ENCODE results near the gene JADE2. TPM values are rescaled to one million over a fixed set of nuclear protein-coding genes. Genes with fewer than 3 reads are reported as not detected.
"Not testable (repeated sequence)": the region's sequence is repeated elsewhere in the genome, so short reads cannot be mapped to it uniquely, and the experiment has no call there.

JADE2 gene
- total RNA-seq = 76.8 and 81.2 TPM in 2 replicates

DNA sequence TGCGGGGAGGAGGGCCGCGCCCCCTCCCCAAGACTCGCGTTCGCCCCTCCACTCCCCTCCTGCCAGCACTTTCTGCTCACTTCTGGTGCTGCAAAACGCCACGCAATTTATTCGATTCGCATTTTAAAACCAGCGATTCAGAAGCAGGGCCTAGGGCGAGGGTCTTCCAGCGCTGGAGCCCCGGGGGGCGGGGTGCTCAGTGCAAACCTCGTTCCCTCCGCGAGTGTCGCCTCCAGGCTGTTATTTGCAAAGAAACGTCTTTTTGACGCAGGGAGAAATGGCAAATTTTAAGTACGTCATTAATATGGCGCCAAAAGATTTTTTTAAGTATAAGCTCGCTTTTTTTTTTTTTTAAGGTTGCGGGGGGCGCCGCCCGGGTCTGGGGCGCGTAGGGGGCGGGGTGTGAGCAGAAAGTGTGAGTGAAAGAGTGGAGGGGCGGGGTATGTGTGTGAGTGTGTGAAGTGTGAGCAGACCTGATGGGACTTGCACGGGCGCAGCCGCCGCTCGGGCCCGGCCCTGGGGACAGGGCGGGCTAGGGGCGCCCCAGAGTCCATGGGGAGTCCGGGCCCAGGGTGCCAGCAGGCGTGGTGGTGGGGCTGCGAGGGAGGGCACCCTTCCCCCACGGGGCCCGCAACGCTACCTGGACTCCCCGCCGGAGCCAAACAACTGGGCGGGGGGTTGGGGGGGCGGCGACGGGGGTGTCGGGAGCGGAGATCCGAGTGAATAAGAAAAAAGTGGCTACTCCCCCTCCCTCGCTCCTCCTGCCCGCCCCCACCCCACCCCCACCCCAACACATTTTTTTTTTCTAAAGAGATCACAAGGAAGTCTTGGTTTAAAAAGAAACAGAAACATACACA, at the start of gene JADE2:
TSS of gene JADE2 (plus strand) at position 845 of the 857 bp plus-strand sequence. CDS start 10,188 bp downstream, outside the sequence.
- H3K4me3 Mint-ChIP-seq (ENCODE audit: low read depth) = peak within 1 kb of the TSS; percentile 97
- H3K36me3 Mint-ChIP-seq (ENCODE audit: low read depth) = peaks cover 7% of the 10 kb centered on the region
- peaks cover 16% of the 10 kb centered on the region for H3K4me1 Mint-ChIP-seq (ENCODE audit: low read depth)
- H3K9me3 Mint-ChIP-seq = no peaks in the 10 kb centered on the region
- DNase-seq (ENCODE audit: low spot score) = peak; percentile 74
- intact Hi-C loops (cut with micrococcal nuclease) = loop anchor here (1.0 to 10.0 kb wide), 7 partner anchors 52 to 350 kb away; partner anchors contain the start of genes CAMLG, CDKN2AIPNL, PPP2CA and SEC24A
- H3K27me3 Mint-ChIP-seq (ENCODE audit: low read depth) = peaks cover 13% of the 10 kb centered on the region
- peak within 1 kb of the TSS; percentile 97 for H3K27ac Mint-ChIP-seq

DNA sequence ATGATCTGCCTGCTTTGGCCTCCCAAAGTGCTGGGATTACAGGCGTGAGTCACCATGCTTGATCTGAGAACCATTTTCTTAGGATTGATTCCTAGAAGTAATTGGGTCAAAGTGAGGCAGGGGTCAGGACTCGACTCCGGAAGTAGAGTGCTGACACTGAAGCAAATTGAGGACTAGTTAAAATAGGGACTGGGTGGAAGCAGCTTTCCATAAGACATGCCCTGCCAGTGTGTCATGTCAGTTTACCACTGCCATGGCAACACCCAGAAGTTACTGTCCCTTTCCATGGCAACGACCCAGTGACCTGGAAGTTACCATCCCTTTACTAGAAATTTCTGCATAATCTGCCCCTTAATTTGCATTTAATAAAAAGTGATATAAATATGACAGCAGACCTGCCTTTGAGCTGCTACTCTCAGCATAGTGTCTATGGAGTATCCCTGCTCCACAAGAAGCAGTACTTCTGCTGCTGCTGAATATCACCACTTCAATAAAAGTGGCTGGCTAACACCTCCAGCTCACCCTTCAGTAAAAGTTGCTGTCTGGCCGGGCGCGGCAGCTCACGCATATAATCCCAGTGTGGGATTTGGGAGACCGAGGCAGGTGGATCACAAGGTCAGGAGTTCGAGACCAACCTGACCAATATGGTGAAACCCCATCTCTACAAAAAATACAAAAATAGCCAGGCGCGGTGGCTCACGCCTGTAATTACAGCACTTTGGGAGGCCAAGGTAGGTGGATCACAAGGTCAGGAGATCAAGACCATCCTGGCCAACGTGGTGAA, 47.8 kb upstream of the JADE2 start:
- H3K4me3 Mint-ChIP-seq (ENCODE audit: low read depth) = no peak overlapping the region
- H3K27me3 Mint-ChIP-seq (ENCODE audit: low read depth) = peaks cover 2% of the 10 kb centered on the region
- no peaks in the 10 kb centered on the region for H3K4me1 Mint-ChIP-seq (ENCODE audit: low read depth)
- no peak overlapping the region for H3K27ac Mint-ChIP-seq
- no peaks in the 10 kb centered on the region for H3K9me3 Mint-ChIP-seq
- H3K36me3 Mint-ChIP-seq (ENCODE audit: low read depth) = no peaks in the 10 kb centered on the region
- intact Hi-C loops (cut with micrococcal nuclease) = no loop called here
- no peak for DNase-seq (ENCODE audit: low spot score)

DNA sequence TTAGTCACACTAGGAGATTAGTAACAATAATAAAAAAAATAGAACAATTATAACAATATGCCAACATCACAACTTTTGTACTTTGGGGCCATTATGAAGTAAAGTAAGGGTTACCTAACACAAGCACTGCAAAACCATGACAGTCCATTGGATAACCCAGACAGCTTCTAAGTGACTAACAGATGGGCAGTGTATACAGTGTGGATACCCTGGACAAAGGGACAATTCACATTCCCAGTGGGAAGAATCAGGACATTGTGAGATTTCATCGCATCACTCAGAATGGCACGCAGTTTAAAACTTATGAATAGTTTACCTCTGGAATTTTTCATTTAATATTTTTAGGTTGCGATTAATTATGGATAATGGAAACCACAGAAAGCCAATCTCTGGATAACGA, 45.6 kb upstream of the JADE2 start:
- DNase-seq (ENCODE audit: low spot score) = no peak
- Mint-ChIP-seq H3K36me3 (ENCODE audit: low read depth) (no peaks in the 10 kb centered on the region), H3K27ac (no peak overlapping the region), H3K4me3 (ENCODE audit: low read depth) (no peak overlapping the region), H3K9me3 (no peaks in the 10 kb centered on the region), H3K27me3 (ENCODE audit: low read depth) (no peaks in the 10 kb centered on the region), H3K4me1 (ENCODE audit: low read depth) (no peaks in the 10 kb centered on the region)
- intact Hi-C loops (cut with micrococcal nuclease) = no loop called here

DNA sequence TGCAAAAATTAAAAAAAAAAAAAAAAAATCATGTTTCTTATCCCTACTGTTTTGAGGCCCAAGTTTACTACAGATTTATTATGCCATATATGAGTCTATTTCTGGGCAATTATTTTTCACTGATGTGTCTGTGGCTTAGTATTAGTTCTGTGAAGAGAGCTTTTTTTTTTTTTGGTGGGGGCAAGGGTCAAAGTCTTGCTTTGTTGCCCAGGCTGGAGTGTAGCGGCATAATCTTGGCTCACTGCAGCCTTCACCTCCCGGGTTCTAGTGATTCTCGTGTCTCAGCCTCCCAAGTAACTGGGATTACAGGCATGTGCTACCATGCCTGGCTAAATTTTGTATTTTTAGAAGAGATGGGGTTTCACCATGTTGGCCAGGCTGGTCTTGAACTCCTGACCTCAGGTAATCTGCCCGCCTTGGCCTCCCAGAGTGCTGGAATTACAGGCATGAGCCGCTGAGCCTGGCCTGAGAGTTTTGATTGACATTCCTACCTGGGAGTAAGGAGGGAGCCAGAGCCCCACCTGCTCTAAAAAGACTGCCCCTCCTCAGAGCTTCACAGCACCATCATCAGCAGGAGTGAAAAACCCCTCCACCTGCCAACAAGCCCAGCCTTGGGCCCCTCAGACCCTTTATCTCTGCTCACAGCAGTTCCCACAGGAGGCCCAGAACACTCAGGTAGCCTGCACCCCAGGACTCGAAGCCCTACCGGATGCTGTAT, 36.1 kb upstream of the JADE2 start:
- H3K27ac Mint-ChIP-seq = no peak overlapping the region
- H3K36me3 Mint-ChIP-seq (ENCODE audit: low read depth) = no peaks in the 10 kb centered on the region
- H3K4me1 Mint-ChIP-seq (ENCODE audit: low read depth) = peaks cover 7% of the 10 kb centered on the region
- peaks cover 9% of the 10 kb centered on the region for H3K9me3 Mint-ChIP-seq
- H3K27me3 Mint-ChIP-seq (ENCODE audit: low read depth) = no peaks in the 10 kb centered on the region
- H3K4me3 Mint-ChIP-seq (ENCODE audit: low read depth) = no peak overlapping the region
- no peak for DNase-seq (ENCODE audit: low spot score)
- intact Hi-C loops (cut with micrococcal nuclease) = no loop called here

DNA sequence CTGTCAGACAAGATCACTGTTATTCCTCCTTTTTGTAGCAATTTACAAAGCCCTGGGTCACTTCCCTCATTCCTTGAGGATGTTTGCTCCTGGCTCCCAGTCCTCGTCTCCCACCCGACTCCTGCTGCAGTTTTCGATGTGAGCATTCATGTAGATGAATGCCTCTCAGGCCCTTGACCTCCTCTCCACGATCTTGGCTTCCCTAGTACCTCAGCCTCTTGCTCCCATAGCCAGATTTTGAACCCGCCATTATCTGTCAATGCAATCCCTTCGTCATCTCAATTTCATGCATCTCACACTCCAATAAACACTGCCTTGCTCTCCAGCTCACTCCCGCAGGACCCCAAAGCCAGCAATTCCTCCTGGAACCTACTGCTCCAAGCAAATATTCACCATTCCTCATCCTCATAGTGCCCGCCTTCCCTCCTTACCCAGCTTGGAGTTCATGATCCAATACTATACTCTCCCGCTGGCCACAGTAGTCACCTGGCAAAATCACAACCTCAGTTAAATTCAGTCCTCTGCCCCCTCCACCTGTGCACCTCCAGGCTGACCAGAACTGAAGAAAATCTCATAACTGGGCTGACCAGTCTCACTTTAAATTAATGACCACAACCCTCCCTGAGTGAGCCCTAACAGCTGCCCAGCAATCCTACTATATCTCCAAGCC, 35.1 kb upstream of the JADE2 start:
- peaks cover 5% of the 10 kb centered on the region for H3K9me3 Mint-ChIP-seq
- no peak overlapping the region for H3K27ac Mint-ChIP-seq
- no peaks in the 10 kb centered on the region for H3K27me3 Mint-ChIP-seq (ENCODE audit: low read depth)
- no peaks in the 10 kb centered on the region for H3K36me3 Mint-ChIP-seq (ENCODE audit: low read depth)
- no peak for DNase-seq (ENCODE audit: low spot score)
- intact Hi-C loops (cut with micrococcal nuclease) = no loop called here
- H3K4me3 Mint-ChIP-seq (ENCODE audit: low read depth) = no peak overlapping the region
- H3K4me1 Mint-ChIP-seq (ENCODE audit: low read depth) = peaks cover 7% of the 10 kb centered on the region

DNA sequence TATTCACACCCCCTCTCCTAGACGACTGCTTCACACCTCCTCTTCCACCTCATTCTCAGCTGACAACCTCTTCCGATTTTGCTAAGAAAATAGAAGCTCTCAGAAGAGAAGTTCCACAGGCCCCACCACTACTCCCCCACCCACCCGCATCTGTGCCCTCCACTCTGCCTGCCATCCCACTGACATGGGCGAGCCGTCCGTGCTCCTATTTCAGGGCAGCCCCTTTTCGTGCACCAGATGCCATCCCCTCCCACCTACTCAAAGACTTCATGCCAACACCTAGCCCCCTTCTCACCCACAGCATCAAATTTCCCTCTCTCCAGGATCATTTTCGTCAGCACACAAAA, 34.6 kb upstream of the JADE2 start:
- intact Hi-C loops (cut with micrococcal nuclease) = no loop called here
- H3K27me3 Mint-ChIP-seq (ENCODE audit: low read depth) = no peaks in the 10 kb centered on the region
- no peaks in the 10 kb centered on the region for H3K36me3 Mint-ChIP-seq (ENCODE audit: low read depth)
- H3K27ac Mint-ChIP-seq = no peak overlapping the region
- H3K4me3 Mint-ChIP-seq (ENCODE audit: low read depth) = no peak overlapping the region
- H3K9me3 Mint-ChIP-seq = peaks cover under 1% of the 10 kb centered on the region
- DNase-seq (ENCODE audit: low spot score) = no peak
- peaks cover 7% of the 10 kb centered on the region for H3K4me1 Mint-ChIP-seq (ENCODE audit: low read depth)

DNA sequence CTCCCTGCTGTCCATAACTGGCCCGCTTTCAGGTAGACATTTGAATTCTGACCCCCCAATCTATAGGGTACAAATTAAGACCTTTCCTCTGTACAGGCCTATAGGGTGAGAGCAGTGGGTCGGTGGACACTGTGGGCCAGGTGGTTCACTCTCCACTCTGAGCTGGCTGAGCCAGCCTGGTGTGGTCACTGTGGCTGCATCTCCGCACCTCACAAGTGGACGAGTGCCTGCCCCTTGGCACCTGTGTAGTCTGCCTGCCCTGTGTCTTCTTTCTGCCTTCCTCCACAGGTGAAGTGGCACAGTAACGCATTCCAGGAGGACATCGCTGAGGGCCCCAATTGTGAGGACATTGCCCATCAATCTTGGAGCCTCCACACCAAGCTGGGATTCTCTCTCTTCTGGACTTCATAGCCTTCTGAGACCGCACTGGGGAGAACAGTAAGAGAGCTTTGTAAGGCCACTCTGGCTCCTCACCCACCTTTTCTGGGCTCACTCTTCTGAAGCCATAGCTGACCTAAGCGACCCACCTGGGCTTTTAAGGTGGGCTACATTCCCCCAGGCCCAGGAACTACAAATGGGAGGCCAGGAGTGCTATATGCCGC, 33.5 kb upstream of the JADE2 start:
- intact Hi-C loops (cut with micrococcal nuclease) = no loop called here
- Mint-ChIP-seq H3K9me3 (no peaks in the 10 kb centered on the region), H3K27ac (no peak overlapping the region), H3K4me3 (ENCODE audit: low read depth) (no peak overlapping the region), H3K4me1 (ENCODE audit: low read depth) (peaks cover 7% of the 10 kb centered on the region), H3K36me3 (ENCODE audit: low read depth) (no peaks in the 10 kb centered on the region), H3K27me3 (ENCODE audit: low read depth) (no peaks in the 10 kb centered on the region)
- DNase-seq (ENCODE audit: low spot score) = no peak

DNA sequence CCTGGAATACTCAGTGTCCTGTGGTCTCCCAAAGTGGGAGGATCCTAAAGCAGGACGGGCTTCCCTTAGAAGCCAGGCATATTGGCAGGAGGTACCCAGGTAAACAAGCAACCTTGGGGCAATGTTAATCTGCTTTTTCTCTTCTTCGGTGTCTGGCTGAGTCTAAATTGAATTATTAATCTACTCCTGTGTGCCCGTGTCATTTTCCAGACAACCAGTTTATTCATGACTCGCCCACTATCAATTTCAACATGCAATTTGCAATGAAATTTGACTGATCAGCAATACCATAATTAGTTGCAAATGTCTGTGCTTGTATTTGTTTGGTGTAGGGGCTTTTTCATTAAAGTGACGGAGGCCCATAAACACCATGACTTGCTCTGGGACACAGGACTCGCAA, 32.9 kb upstream of the JADE2 start:
- H3K27me3 Mint-ChIP-seq (ENCODE audit: low read depth) = no peaks in the 10 kb centered on the region
- no peak overlapping the region for H3K4me3 Mint-ChIP-seq (ENCODE audit: low read depth)
- no peaks in the 10 kb centered on the region for H3K9me3 Mint-ChIP-seq
- H3K27ac Mint-ChIP-seq = no peak overlapping the region
- intact Hi-C loops (cut with micrococcal nuclease) = no loop called here
- H3K4me1 Mint-ChIP-seq (ENCODE audit: low read depth) = peaks cover 7% of the 10 kb centered on the region
- DNase-seq (ENCODE audit: low spot score) = no peak
- H3K36me3 Mint-ChIP-seq (ENCODE audit: low read depth) = no peaks in the 10 kb centered on the region

DNA sequence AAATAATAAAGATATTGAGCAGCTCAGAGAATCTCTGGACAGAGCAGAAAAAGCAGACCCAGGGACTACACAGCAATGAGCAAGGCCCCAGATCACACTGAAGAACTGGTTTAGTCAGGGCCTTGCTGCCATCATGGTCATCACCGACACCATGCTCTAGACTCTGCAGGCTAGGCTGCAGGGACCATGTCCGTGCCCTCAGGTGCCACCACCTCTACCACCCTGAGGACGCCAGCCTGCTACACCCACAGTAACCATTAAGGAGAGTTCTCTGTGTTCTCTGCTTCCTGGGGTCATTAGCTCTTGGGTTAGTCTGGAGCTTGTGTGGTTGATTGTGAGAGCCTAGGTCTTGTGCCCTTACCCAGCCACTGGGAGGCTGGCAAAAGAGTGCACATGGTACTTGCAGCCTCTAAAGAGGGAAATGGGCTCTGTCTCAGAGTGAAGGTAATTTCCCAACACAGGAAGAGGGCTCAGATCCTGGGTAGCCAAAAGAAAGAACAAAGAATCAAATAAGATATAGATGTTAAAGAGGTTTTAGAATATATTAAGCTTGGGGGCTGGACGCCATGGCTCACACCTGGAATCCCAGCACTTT, 31.9 kb upstream of the JADE2 start:
- Mint-ChIP-seq H3K27me3 (ENCODE audit: low read depth) (no peaks in the 10 kb centered on the region), H3K27ac (no peak overlapping the region), H3K36me3 (ENCODE audit: low read depth) (no peaks in the 10 kb centered on the region), H3K4me1 (ENCODE audit: low read depth) (peaks cover 7% of the 10 kb centered on the region), H3K9me3 (no peaks in the 10 kb centered on the region), H3K4me3 (ENCODE audit: low read depth) (no peak overlapping the region)
- DNase-seq (ENCODE audit: low spot score) = no peak
- intact Hi-C loops (cut with micrococcal nuclease) = no loop called here

DNA sequence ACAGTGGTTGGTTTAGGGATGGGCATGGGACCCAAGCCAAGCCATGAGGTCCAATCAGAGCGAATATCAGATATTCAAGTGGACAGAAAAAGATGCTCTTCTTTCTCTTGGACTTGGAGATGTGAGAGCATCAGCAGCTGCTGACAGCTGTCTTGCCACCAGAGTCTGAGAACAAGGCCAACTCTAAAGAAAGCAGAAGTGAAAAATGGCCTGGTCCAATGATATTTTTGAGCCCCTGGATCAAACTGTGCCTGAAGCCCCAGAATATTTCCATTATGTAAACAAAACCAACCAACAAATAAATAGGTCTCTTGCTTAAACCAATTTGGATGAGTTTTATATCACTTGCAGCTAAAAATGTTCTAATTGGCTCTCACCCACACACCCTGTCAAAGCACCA, 30.7 kb upstream of the JADE2 start:
- H3K4me3 Mint-ChIP-seq (ENCODE audit: low read depth) = no peak overlapping the region
- H3K4me1 Mint-ChIP-seq (ENCODE audit: low read depth) = peaks cover 7% of the 10 kb centered on the region
- H3K36me3 Mint-ChIP-seq (ENCODE audit: low read depth) = no peaks in the 10 kb centered on the region
- H3K9me3 Mint-ChIP-seq = no peaks in the 10 kb centered on the region
- no peak overlapping the region for H3K27ac Mint-ChIP-seq
- no peaks in the 10 kb centered on the region for H3K27me3 Mint-ChIP-seq (ENCODE audit: low read depth)
- DNase-seq (ENCODE audit: low spot score) = no peak
- intact Hi-C loops (cut with micrococcal nuclease) = no loop called here

DNA sequence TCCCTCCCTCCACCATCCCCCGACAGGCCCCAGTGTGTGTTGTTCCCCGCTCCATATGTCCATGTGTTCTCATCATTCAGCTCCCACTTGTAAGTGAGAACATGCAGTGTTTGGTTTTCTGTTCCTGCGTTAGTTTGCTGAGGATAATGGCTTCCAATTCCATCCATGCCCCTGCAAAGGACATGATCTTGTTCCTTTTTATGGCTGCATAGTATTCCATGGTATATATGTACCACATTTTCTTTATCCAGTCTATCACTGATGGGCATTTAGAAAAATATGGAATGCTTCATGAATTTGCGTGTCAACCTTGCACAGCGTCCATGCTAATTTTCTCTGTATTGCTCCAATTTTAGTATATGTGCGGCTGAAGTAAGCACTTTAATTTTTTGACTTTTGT, 25.6 kb upstream of the JADE2 start:
- DNase-seq (ENCODE audit: low spot score); H3K27me3 Mint-ChIP-seq (ENCODE audit: low read depth); intact Hi-C loops (cut with micrococcal nuclease); H3K36me3 Mint-ChIP-seq (ENCODE audit: low read depth); H3K9me3 Mint-ChIP-seq; H3K4me3 Mint-ChIP-seq (ENCODE audit: low read depth); H3K27ac Mint-ChIP-seq: not testable (repeated sequence)
- peaks cover 31% of the 10 kb centered on the region for H3K4me1 Mint-ChIP-seq (ENCODE audit: low read depth)

All from activated T-helper 2 cell treated with anti-CD3 and anti-CD28 coated beads, Interferon-gamma antibody, Interleukin-2, Interleukin-4, amounts not matched to agents 10 μg/mL and 5 μg/mL and 100 μg/mL, durations not matched to agents 14 hours and 24 hours and 36 hours (primary cell).